SK-N-SH treated with all-trans-retinoic acid at 6 μM for 48 hours (cell line): ENCODE data around the gene ALG9.

Experiments used
- ATAC-seq: fragments of 200-7000 bp; cut with Tn5 transposase; 3 replicates; pipeline ENCODE4 v1.9.1; 2020; ENCODE audit warnings: mild to moderate bottlenecking, moderate library complexity
- ARNTL ChIP-seq: fragments of 450-650 bp; formaldehyde crosslinking; IDR thresholded peaks from 2 replicates; pipeline ENCODE4 v1.5.0; 2020; ENCODE audit warnings: low read depth, mild to moderate bottlenecking, moderate library complexity, borderline replicate concordance
- BACH2 ChIP-seq: fragments of 250-450 bp; sonication (Bioruptor Pico); IDR thresholded peaks from 2 replicates; pipeline ENCODE4 v1.9.0; 2021; ENCODE audit warnings: mild to moderate bottlenecking, borderline replicate concordance
- CREB5 ChIP-seq: fragments of 250-450 bp; sonication (Bioruptor Pico); IDR thresholded peaks from 2 replicates; pipeline ENCODE4 v1.5.1; 2020; ENCODE audit warnings: low read depth, mild to moderate bottlenecking, moderate library complexity
- CSDC2 ChIP-seq: fragments of 250-450 bp; sonication (Bioruptor Pico); IDR thresholded peaks from 2 replicates; pipeline ENCODE4 v1.5.0; 2020; ENCODE audit warnings: mild to moderate bottlenecking, moderate library complexity
- CSRNP3 ChIP-seq: fragments of 250-450 bp; sonication (Bioruptor Pico); IDR thresholded peaks from 2 replicates; pipeline ENCODE4 v1.5.1; 2021; ENCODE audit warnings: mild to moderate bottlenecking, moderate library complexity
- ESRRG ChIP-seq: fragments of 250-450 bp; sonication (Bioruptor Pico); IDR thresholded peaks from 2 replicates; pipeline ENCODE4 v1.6.1; 2021; ENCODE audit warnings: mild to moderate bottlenecking
- ISL1 ChIP-seq: fragments of 250-450 bp; sonication (Bioruptor Pico); IDR thresholded peaks from 2 replicates; pipeline ENCODE4 v2.1.2; 2022; ENCODE audit warnings: mild to moderate bottlenecking, moderate library complexity
- OSR1 ChIP-seq: fragments of 250-450 bp; sonication (Bioruptor Pico); IDR thresholded peaks from 2 replicates; pipeline ENCODE4 v1.8.0; 2022; ENCODE audit warnings: moderate library complexity, mild to moderate bottlenecking, inconsistent platforms
- PATZ1 ChIP-seq: fragments of 250-450 bp; sonication (Bioruptor Pico); IDR thresholded peaks from 2 replicates; pipeline ENCODE4 v1.8.0; 2020; ENCODE audit warnings: mild to moderate bottlenecking, moderate library complexity, borderline replicate concordance
- PPARA ChIP-seq: fragments of 250-450 bp; sonication (Bioruptor Pico); IDR thresholded peaks from 2 replicates; pipeline ENCODE4 v1.5.0; 2020; ENCODE audit warnings: mild to moderate bottlenecking, borderline replicate concordance
- RARB ChIP-seq: fragments of 250-450 bp; sonication (Bioruptor Pico); IDR thresholded peaks from 2 replicates; pipeline ENCODE4 v1.8.0; 2021; ENCODE audit warnings: mild to moderate bottlenecking, moderate library complexity
- SNAI2 ChIP-seq: fragments of 250-450 bp; sonication (Bioruptor Pico); IDR thresholded peaks from 2 replicates; pipeline ENCODE4 v1.5.0; 2020; ENCODE audit warnings: mild to moderate bottlenecking, moderate library complexity
- TCF4 ChIP-seq: fragments of 250-450 bp; sonication (Bioruptor Pico); IDR thresholded peaks from 2 replicates; pipeline ENCODE4 v1.8.0; 2021; ENCODE audit warnings: mild to moderate bottlenecking, moderate library complexity, borderline replicate concordance
- TOX ChIP-seq: fragments of 250-450 bp; sonication (Bioruptor Pico); IDR thresholded peaks from 2 replicates; pipeline ENCODE4 v1.8.0; 2021; ENCODE audit warnings: mild to moderate bottlenecking, moderate library complexity, borderline replicate concordance
- ZC3H10 ChIP-seq: fragments of 250-450 bp; sonication (Bioruptor Pico); IDR thresholded peaks from 2 replicates; pipeline ENCODE4 v1.5.1; 2021; ENCODE audit warnings: mild to moderate bottlenecking, moderate library complexity
- ZFP3 ChIP-seq: fragments of 250-450 bp; sonication (Bioruptor Pico); IDR thresholded peaks from 2 replicates; pipeline ENCODE4 v1.5.0; 2020; ENCODE audit warnings: mild to moderate bottlenecking, moderate library complexity
- ZFP30 ChIP-seq: fragments of 450-650 bp; formaldehyde crosslinking; IDR thresholded peaks from 2 replicates; pipeline ENCODE4 v1.5.0; 2022; ENCODE audit warnings: mild to moderate bottlenecking, moderate library complexity
- ZNF565 ChIP-seq: fragments of 450-650 bp; formaldehyde crosslinking; conservative IDR thresholded peaks from 2 replicates; pipeline ENCODE4 v1.5.0; 2020; ENCODE audit warnings: low read depth, mild to moderate bottlenecking, moderate library complexity
- ZNF70 ChIP-seq: fragments of 450-650 bp; formaldehyde crosslinking; IDR thresholded peaks from 2 replicates; pipeline ENCODE4 v1.5.0; 2020; ENCODE audit warnings: mild to moderate bottlenecking, moderate library complexity
- ZNF8 ChIP-seq: fragments of 450-650 bp; formaldehyde crosslinking; IDR thresholded peaks from 2 replicates; pipeline ENCODE4 v1.5.0; 2020; ENCODE audit warnings: mild to moderate bottlenecking, moderate library complexity
- TF ChIP-seq, protein P1 (sequence below): fragments of 250-450 bp; sonication (Bioruptor Pico); IDR thresholded peaks from 2 replicates; pipeline ENCODE4 v1.5.0; 2020; ENCODE audit warnings: mild to moderate bottlenecking, moderate library complexity
- TF ChIP-seq, protein P2 (sequence below): fragments of 250-450 bp; sonication (Bioruptor Pico); IDR thresholded peaks from 2 replicates; pipeline ENCODE4 v1.8.0; 2021; ENCODE audit warnings: low read depth, mild to moderate bottlenecking, moderate library complexity, borderline replicate concordance

Gene ALG9

DNA sequence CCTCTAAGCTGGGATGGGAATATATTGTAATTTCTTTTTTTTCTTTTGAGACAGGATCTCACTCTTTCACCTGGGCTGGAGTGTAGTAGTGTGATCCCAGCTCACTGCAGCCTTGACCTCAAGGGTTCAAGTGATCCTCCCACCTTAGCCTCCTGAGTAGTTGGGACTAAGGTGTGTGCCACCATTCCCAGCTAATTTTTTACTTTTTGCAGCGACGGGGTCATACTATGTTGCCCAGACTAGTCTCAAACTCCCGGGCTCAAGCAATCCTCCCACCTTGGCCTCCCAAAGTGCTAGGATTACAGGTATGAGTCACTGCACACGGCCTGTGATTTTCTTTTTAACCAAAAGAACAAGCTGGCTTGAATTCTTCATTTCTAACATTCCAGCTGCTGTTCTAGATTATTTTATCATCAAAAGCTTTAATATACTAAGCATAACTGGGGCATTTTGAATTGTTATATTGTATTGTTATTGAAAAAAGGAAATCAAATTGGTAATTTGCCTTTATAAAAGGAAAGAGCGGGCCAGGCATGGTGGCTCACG is 78.4 kb downstream of the ALG9 start:
- ATAC-seq, result peak; percentile 4; the same call in 2 of the 3 replicates
- TF ChIP-seq CREB5 (CRISPR knock-in tag), result no peak
- TF ChIP-seq OSR1 (CRISPR knock-in tag), result no peak
- TF ChIP-seq, protein P1, sequence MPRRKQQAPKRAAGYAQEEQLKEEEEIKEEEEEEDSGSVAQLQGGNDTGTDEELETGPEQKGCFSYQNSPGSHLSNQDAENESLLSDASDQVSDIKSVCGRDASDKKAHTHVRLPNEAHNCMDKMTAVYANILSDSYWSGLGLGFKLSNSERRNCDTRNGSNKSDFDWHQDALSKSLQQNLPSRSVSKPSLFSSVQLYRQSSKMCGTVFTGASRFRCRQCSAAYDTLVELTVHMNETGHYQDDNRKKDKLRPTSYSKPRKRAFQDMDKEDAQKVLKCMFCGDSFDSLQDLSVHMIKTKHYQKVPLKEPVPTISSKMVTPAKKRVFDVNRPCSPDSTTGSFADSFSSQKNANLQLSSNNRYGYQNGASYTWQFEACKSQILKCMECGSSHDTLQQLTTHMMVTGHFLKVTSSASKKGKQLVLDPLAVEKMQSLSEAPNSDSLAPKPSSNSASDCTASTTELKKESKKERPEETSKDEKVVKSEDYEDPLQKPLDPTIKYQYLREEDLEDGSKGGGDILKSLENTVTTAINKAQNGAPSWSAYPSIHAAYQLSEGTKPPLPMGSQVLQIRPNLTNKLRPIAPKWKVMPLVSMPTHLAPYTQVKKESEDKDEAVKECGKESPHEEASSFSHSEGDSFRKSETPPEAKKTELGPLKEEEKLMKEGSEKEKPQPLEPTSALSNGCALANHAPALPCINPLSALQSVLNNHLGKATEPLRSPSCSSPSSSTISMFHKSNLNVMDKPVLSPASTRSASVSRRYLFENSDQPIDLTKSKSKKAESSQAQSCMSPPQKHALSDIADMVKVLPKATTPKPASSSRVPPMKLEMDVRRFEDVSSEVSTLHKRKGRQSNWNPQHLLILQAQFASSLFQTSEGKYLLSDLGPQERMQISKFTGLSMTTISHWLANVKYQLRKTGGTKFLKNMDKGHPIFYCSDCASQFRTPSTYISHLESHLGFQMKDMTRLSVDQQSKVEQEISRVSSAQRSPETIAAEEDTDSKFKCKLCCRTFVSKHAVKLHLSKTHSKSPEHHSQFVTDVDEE, result no peak
- no peak for TF ChIP-seq CSRNP3 (CRISPR knock-in tag)
- no peak for TF ChIP-seq ZFP3 (CRISPR knock-in tag)
- TF ChIP-seq ESRRG, result no peak
- TF ChIP-seq BACH2, result no peak
- no peak for TF ChIP-seq ISL1 (CRISPR knock-in tag)
- no peak for TF ChIP-seq TCF4
- TF ChIP-seq CSDC2 (CRISPR knock-in tag), result no peak
- TF ChIP-seq RARB (CRISPR knock-in tag), result no peak

GRCh38 chr11:111792314-111792713 is 79.1 kb downstream of the ALG9 start:
- ATAC-seq, result no peak
- TF ChIP-seq BACH2 (no peak), PATZ1 (CRISPR knock-in tag) (no peak), ZFP3 (CRISPR knock-in tag) (no peak), TCF4 (no peak), ZFP30 (no peak), RARB (CRISPR knock-in tag) (no peak), CSDC2 (CRISPR knock-in tag) (no peak), ZC3H10 (CRISPR knock-in tag) (no peak), OSR1 (CRISPR knock-in tag) (no peak), ZNF8 (CRISPR knock-in tag) (no peak), ZNF565 (no peak), ISL1 (CRISPR knock-in tag) (no peak), CREB5 (CRISPR knock-in tag) (no peak), PPARA (CRISPR knock-in tag) (no peak), TOX (CRISPR knock-in tag) (no peak), ZNF70 (CRISPR knock-in tag) (no peak), ARNTL (CRISPR knock-in tag) (no peak), SNAI2 (CRISPR knock-in tag) (no peak)
- TF ChIP-seq, protein P1, result no peak
- TF ChIP-seq, protein P2, sequence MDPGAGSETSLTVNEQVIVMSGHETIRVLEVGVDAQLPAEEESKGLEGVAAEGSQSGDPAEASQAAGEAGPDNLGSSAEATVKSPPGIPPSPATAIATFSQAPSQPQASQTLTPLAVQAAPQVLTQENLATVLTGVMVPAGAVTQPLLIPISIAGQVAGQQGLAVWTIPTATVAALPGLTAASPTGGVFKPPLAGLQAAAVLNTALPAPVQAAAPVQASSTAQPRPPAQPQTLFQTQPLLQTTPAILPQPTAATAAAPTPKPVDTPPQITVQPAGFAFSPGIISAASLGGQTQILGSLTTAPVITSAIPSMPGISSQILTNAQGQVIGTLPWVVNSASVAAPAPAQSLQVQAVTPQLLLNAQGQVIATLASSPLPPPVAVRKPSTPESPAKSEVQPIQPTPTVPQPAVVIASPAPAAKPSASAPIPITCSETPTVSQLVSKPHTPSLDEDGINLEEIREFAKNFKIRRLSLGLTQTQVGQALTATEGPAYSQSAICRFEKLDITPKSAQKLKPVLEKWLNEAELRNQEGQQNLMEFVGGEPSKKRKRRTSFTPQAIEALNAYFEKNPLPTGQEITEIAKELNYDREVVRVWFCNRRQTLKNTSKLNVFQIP (CRISPR knock-in tag), result no peak
